ENCODE data around the gene LTK. TPM values are rescaled to one million over a fixed set of nuclear protein-coding genes. Genes with fewer than 3 reads are reported as not detected.

The LTK gene
- total and polyA plus RNA-seq, 10 donors = 0.93 to 7.0 (median 4.5) TPM

DNA sequence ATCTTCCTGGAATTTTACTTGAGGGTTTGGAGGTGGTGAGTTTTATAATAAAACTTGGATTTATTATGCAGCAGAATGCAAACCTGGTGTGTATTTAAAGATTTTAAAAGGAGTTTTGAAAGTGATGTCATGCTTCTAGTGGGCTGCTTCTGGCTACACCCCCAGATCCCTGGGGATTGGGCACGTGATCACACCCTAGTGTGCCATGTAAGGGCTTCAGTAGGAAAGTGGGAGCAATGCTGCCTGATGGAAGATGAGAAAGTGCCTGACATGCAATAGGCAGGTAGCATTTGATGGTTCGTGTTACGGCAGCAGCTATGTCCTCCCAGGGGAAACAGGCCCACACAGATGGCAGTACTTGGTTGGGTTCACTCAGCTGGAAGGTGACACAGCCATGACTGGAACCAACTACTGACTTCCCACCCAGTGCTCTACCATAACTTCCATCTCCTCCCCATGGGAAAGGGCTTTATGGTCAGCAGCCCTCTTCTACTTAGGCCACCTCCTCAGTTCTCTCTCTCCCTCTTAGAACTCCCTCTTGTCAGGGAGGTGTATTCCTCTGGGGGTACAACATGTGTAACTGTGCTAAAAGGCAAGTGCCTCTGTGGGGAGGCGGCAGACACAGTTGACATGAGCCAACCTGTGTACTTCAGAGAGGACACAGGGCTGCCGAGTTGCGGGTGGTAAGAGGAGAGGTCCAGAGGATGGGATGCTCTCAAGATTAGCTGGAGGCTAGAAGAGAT, 14.3 kb downstream of the LTK start:
- peaks cover 37 to 56% (median 46%) of the 10 kb centered on the region in 6 donors for H3K4me1 ChIP-seq
- intact Hi-C loops (cut with DNase I; ENCODE audit: low total_unique reads) = no loop called here
- no peak for DNase-seq
- 75 to 88% (median 80%) methylated on average over 6 of the region's 6 CpGs for WGBS, 5 donors
- H3K9me3 ChIP-seq = no peaks in the 10 kb centered on the region
- H3K4me3 ChIP-seq = no peak overlapping the region
- no peaks in the 10 kb centered on the region for H3K36me3 ChIP-seq
- TF ChIP-seq, protein P1, sequence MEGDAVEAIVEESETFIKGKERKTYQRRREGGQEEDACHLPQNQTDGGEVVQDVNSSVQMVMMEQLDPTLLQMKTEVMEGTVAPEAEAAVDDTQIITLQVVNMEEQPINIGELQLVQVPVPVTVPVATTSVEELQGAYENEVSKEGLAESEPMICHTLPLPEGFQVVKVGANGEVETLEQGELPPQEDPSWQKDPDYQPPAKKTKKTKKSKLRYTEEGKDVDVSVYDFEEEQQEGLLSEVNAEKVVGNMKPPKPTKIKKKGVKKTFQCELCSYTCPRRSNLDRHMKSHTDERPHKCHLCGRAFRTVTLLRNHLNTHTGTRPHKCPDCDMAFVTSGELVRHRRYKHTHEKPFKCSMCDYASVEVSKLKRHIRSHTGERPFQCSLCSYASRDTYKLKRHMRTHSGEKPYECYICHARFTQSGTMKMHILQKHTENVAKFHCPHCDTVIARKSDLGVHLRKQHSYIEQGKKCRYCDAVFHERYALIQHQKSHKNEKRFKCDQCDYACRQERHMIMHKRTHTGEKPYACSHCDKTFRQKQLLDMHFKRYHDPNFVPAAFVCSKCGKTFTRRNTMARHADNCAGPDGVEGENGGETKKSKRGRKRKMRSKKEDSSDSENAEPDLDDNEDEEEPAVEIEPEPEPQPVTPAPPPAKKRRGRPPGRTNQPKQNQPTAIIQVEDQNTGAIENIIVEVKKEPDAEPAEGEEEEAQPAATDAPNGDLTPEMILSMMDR (IDR thresholded peaks at IDR 0.05 in 8 of 11, conservative IDR thresholded peaks at IDR 0.05 in 3 of 11) = no peak
- TF ChIP-seq POLR2AphosphoS5 (IDR thresholded peaks at IDR 0.05) (no peak), POLR2A (IDR thresholded peaks at IDR 0.05) (no peak)
- peaks cover 2 to 100% (median 57%) of the 10 kb centered on the region in 7 donors for H3K27me3 ChIP-seq (replicated peaks in 1 of 7)
- H3K27ac ChIP-seq = no peak overlapping the region

- Histone ChIP-seq H3K9me3 (no peaks in the 10 kb centered on the region), H3K27ac (no peak overlapping the region), H3K4me1 (peaks cover 39 to 59% (median 50%) of the 10 kb centered on the region in 6 donors), H3K4me3 (no peak overlapping the region), H3K36me3 (no peaks in the 10 kb centered on the region), H3K27me3 (replicated peaks in 1 of 7) (peaks cover 2 to 100% (median 60%) of the 10 kb centered on the region in 7 donors)
- DNase-seq = no peak
- 85 to 94% (median 90%) methylated on average over 2 of the region's 2 CpGs for WGBS, 5 donors
- TF ChIP-seq, protein P1 (IDR thresholded peaks at IDR 0.05 in 8 of 11, conservative IDR thresholded peaks at IDR 0.05 in 3 of 11) = no peak
- TF ChIP-seq POLR2A (IDR thresholded peaks at IDR 0.05) = no peak
- no peak for TF ChIP-seq POLR2AphosphoS5 (IDR thresholded peaks at IDR 0.05)
- intact Hi-C loops (cut with DNase I; ENCODE audit: low total_unique reads) = no loop called here
Observed at GRCh38 chr15:41498657-41499056, 15.0 kb downstream of the LTK start.

GRCh38 chr15:41495736-41496599, 17.7 kb downstream of the LTK start:
- Histone ChIP-seq H3K9me3 (no peaks in the 10 kb centered on the region), H3K27ac (peak overlapping the region in 2 of 8 donors; percentile 7 to 9), H3K27me3 (replicated peaks in 1 of 7) (peaks cover 0 to 100% (median 50%) of the 10 kb centered on the region in 7 donors), H3K4me3 (peak overlapping the region in 7 of 8 donors; percentile 50 to 83 (median 73)), H3K4me1 (peaks cover 30 to 49% (median 37%) of the 10 kb centered on the region in 6 donors), H3K36me3 (no peaks in the 10 kb centered on the region)
- 29 to 83% (median 37%) methylated on average over 4 to 59 of the region's 59 CpGs for WGBS, 5 donors
- TF ChIP-seq POLR2A (IDR thresholded peaks at IDR 0.05) (no peak), POLR2AphosphoS5 (IDR thresholded peaks at IDR 0.05) (peak in 2 of 3 donors; percentile 28 to 38)
- TF ChIP-seq, protein P1 (IDR thresholded peaks at IDR 0.05 in 8 of 11, conservative IDR thresholded peaks at IDR 0.05 in 3 of 11) = peak in 1 of 11 experiments; percentile 19
- DNase-seq = no peak
- intact Hi-C loops (cut with DNase I; ENCODE audit: low total_unique reads) = no loop called here

All from spleen (tissue), 11 donors.